Non-pigmented ciliary epithelial cell (primary cell): Measurements from ENCODE around the gene VWC2L.

Experiments used
- DNase-seq: peaks from one replicate; pipeline ENCODE4 v3.0.0-alpha.2; 2010; ENCODE audit warnings: low read depth

VWC2L gene

DNA sequence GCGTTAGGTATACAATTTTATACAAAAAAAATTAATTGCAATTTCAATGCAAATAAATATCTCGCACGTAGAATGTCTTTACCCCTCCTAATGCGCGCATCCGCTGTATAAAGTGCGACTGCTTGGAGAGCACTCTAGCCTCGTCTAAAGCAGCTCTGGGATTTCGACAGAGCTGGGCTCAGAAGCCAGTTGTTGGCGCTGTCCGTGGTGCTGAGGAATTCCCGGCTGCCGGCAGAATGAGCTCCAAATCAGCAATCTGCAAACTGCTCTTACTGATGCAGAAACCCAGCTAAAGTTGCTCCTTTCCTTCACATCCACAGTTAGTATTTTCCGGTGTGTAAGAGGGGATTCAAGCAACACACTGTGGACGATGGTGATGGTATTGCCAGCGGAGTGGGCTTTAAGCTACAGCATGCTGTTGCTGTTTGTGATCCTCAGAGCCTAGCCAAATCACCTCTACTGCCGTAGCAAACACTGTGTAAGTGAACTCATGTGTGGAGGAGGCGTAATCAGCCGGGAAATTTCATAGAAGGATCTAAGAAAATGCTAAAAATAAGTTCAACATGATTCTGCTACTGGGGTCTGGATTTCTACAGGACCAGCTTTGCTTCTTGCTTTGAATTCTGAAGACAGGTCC is at the start of gene VWC2L:
Gene VWC2L (plus strand): TSS at position 137 of the 637 bp plus-strand sequence. CDS start 3,140 bp downstream, outside the sequence.
- DNase-seq, result peak; percentile 47

DNA sequence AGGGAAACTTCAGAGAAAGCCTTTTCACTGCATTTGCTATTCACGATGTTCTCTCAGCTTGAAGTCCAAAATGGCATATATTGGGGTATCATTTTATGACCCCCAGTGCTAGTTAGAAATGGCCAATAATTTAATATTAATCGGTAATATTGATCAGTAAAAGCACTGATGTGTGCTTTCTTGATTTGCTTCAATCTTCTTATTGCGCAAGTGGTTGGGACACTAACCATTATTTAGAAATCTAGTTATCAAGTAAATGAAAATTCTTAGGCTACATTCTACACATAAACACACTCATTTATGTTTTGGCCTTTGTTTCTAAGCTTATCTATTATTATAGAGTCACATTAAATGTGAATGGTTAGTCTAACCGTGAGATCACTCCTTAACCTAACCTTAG is 49.7 kb upstream of the VWC2L start:
- DNase-seq, result no peak

DNA sequence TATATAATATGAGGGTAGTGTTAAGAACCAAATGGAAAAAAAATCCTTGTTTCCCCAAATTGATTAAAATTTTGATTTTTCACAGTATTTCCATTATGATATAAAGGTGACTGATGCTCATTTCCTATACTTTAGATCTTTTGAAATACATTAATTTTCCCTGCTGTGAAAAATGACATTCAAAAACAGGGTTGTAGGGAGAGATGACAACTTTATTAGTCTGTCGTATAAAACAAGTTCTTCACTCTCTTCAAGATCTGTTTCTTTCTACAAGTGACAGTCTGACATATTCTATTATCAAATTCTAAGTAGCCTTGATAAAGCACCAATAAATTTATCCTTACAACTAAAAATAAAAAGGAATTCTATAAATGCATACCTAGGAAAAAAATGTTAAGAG is 45.3 kb upstream of the VWC2L start:
- no peak for DNase-seq

DNA sequence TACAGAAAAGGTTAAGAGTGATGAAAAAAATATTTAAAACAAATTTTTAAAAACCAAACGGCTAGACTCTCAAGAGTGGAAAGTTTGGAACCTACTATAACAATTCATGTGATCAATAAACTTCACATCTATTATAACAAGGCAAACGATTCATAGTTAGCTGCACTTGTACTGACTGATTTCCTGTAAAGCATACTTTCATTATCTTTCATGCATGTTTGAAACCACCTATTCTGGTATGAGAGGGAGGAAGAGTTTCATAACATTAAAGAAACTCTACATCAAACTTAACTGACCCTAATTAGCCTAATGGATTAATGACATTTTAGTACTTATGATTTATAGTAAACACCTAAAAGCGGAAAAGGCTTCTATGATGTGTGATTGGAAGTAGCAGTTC is 43.7 kb upstream of the VWC2L start:
- no peak for DNase-seq

DNA sequence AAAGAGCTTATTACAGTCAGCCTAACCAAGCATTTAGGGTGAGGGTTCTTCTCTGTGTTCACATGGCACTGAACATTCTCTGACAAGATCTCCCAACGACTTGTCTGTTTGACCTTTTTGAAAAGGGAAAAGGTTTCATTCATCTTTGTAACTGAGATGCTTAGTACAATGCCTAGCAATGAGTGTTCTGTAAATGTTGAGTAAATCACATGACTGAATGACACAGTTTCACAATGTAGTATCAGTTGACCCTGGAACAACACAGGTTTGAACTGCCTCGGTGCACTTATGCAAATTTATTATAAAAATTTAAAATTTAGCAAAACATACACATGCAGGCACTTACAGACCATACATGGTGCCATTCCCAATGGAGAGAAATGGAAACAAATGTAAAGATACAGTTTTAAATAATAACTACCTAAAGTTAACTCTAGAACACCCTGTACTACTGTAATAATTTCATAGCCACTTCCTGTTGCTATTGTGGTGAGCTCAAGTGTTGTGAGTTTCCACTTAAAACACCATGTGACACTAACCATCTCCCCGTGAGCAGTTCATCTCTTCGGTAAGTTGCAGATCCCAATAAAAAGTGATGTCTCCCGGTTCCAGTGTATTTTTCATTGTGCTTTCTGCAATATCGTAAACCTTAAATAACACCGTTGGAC is 34.1 kb upstream of the VWC2L start:
- no peak for DNase-seq

DNA sequence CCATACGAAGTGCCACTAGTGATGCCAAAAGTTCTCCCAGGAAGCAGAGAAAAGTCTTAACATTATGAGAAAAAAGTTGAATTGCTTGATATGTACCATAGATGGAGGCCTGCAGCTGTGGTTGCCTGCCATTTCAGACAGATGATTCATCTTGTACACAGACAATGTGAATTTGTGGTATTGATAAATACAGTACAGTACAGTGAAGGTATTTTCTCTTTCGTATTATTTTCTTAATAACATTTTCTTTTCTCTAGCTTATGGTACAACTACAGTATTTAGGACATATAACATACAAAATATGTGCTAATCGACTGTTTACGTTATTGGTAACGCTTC is 33.6 kb upstream of the VWC2L start:
- no peak for DNase-seq

DNA sequence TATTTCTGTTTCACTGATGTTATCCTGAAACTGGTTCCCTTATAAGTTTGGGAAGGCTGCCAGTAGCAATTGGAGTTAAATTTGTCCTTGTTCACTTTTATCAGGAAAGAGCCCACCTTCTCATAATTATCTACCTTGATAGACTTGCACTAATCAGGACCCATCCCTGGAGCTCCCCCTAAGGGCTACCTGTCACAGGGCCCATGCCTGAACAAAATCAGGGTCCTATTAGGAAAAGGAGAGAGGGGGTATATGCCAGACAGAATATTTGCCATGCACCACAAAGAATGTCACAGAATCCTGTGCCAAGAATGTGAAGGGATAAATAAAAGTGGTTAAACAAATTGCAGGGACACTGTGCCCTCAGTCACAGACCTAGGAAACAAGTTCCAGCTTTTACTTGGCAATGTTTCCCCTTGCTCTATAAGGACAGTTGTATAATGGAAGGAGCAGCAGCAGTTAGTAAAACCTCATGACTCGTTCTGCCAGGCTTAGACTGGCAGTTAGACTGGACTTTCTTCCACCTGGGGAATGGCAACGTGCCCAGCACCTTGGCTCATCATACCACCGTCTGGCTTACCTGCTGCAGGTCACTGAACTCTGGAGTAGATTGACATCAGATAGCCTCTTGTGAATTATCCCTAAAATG is 32.3 kb upstream of the VWC2L start:
- DNase-seq, result no peak

DNA sequence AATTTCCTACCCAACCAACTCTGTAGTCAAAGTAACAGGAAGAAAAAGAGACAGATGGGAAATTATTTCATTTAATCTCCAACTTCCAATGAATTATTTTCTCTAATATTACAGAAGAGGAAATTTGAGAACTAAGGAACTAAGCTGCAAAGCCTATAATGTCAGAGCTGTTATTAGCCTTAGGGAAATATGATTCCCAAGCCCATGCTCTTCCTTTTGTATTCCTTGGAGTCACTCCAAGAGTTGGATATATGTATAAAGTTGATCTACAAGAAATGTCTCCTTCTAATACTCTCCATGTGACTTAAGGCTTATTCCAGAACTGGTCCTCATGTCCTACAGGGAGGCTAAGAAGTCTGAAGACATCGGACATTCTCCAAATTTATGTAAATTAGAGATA is 31.6 kb upstream of the VWC2L start:
- no peak for DNase-seq

DNA sequence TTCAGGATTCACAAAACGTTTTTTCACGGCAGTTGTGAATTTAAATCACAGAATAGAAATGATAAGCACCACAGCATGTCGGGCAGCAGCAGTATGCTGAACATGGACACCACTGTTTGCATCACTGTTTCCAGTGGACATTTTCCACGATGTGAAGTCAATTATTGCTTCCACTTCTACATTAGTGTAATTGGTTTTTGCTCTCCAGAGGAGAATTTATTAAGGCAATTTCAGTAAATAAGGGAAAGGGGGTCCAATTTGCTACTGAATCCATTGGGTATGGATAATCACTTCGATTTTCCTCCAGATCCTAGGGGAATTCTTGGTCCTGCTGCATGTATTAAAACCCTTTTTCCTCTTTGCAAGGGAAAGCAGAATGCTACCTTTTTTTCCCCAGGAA is 30.2 kb upstream of the VWC2L start:
- no peak for DNase-seq

DNA sequence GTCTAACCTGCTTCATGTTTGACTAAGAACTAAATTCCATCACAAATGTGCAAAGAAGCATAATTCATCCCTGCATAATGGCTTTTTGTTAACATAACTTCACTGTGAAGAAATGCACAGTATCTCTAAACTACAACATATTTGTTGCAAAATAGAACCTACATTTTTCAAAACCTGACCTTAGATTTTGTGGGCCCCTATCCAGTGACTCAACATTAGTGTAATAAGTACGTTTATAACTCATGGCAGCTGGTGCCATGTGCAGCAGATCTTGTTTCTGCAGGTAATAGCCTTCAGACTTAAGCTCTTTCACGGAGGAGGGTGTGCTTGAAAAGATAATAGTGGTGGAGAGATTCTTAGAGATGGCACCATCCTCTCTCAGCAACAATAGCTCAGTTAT is 28.6 kb upstream of the VWC2L start:
- DNase-seq, result no peak

DNA sequence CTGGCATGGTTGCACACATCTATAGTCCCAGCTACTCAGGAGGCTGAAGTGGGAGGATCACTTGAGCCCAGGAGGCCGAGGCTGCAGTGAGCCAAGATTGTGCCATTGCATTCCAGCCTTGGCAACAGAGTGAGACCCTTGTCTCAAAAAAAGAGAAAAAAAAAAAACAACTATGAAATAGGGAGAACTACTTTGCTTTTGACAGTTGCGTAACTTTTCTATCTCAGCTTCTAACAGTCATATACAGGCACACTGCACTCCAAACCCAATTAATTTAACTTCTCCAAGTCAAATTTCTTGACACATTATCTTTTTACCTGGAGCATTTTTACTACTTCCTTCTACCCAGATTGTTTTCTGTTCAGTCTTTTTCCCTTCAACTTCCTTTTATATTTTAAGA is 24.1 kb upstream of the VWC2L start:
- no peak for DNase-seq

DNA sequence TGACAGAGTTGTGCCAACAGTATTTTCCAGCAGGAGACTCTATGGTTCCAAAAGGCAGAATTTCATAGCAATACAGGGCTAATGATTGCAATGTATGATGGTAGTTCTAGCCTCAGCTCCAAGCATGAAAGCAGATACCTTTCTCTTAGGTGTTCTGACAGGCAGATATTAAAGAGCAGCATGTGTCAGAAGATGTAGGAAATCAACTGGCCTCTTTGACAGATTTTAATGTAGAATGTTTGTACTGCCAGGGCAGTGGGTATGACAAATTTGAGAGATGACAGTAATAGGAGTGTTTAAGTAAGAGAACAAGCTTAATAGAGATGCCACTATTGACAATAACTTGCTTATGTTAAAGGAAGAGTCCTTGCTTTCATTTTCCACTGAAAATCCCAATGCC is 21.5 kb upstream of the VWC2L start:
- no peak for DNase-seq

DNA sequence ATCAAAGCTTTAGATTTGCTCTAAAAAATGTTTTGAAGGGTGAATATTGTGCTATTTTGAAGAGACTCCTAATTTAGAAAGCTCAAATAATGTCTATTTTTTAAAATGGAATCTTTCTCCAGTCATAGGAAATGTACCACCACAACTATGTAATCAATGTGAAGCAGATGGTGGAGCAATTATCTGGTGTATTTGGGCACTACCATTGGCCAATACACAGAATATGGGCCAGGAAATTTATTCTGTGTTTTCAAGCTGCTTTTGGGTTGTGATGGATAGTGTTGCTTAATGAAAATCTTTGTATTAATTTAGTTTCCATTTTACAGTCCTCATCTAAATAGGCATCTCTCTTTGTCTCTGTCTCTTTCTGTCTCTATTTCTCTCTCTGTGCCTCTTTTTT is 17.1 kb upstream of the VWC2L start:
- no peak for DNase-seq

DNA sequence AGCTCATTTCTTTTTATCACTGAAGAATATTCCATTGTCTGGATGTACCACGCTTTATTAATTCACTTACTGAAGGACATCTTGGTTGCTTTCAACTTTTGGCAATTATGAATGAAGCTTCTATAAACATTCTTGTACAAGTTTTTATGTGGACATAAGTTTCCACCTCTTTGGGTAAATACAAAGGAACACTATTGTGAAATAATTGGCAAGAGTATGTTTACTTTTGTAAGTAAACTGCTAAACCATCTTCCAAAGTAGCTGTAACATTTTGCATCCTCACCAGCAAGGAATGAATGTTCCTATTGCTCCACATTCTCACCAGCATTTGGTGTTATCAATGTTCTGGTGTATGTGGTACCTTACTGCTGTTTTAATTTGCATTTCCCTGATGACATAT is 15.8 kb upstream of the VWC2L start:
- no peak for DNase-seq

DNA sequence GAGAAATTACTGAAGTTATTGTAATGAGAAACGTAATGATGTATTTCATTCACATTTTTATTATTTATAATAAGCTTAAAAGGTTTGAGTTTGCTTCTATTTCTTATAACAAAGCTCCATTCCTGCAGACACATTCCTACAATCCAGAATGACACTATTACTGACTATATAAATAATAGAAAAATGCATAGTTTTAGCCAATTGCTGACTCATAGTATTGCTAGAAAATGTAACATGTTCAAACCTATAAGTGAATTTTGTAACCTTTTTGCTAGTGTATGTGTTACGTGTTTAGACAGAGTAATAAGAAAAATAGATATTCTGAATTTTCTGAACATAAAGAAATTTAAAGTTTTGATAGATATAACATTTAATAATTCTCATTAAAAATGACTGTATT is 9.3 kb upstream of the VWC2L start:
- DNase-seq, result no peak

DNA sequence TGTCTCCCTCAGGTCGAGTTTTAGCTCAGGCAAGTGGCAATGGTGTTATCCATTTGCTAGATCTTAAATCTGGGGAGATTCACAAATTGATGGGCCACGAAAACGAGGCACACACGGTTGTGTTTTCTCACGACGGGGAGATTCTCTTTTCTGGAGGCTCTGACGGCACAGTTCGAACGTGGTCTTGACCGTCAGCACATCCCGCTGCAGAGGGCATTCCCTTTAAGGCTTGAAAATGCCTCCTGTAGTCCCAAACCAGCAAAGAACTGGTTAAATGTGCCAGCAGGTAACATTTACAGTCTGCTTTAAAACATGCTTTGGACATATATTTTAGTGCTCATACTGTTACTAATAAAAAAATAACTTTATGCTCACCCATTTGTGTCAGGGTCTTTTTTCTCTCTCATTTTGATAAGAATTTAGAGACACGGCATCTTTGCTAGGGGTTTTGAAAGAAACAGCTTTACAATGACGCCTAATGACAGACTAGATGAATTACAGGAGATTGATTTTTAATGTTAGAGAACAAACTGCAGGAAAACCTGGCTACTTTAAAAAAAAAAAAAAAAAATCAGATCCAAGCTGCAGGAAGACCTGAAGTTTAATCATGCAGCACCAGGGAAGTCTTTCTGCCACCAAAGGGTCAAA is 602 bp upstream of the VWC2L start:
- DNase-seq, result no peak

DNA sequence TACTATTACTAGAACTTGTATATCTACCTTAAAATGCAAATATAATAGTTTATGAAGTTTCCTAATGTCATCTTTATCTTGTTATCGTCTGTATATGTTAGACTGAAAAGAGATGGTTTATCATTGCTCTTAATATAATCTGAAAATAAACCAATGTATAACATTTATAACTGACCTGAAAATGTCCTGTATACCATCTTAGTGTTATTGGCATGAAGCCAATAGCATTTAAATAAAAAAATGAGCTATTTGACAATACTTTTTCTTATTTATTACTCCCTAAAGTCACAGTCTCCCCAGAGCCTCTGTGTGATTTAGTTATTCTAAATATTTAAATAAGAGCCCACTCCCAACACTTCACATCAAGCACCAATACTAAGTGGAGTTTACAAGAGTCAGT is 1.8 kb downstream of the VWC2L start:
- DNase-seq, result no peak

DNA sequence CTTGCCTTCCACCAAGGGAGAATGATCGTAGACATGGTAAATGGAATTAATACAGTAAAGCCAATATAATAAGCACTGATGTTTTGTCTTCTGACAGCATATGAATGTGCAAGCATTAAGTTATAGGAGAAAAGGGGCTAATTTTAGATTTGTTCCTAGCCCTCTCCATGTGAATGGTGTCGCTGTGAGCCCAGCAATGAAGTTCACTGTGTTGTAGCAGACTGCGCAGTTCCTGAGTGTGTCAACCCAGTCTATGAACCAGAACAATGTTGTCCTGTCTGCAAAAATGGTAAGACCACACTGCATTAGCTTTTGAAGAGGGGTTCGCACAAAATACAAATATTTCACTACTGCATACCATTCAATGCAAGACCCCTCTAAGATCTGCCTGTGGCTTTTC is 25.6 kb downstream of the VWC2L start:
- no peak for DNase-seq

DNA sequence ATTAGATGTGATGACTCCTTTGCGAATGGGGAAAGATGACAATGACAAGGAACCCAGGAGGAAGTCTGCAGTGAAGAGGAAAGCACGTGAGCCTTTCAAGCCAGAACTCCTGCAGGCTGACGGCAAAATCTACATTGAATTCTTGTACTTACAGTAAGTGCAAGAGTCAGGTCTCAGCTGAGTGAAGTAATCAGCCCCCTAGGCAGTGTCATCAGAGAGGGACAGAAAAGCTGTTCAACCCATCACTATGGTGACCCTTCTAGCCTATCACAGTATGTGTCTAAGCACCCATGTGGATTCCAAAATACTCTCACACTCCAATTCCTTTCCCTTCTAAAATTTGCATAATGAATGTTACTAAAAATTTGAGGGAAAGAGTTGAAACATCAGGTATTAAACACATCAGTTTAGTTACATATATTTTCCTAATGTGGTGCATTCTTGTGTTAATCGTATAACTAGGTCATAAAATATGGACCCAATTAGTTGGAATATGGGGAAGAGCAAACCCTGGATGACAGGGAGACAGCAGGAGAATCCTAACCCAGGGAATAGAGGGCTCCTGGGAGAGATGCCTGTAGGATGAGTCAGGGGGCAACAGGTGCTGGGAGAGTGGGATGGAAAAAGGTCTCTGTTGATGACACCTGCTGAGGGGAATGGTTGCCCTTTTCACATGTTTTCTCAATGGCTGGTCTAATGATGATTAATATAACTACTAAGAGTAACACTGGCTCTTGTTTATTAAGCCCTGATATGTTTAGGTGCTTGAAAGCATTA is 39.5 kb downstream of the VWC2L start:
- no peak for DNase-seq

DNA sequence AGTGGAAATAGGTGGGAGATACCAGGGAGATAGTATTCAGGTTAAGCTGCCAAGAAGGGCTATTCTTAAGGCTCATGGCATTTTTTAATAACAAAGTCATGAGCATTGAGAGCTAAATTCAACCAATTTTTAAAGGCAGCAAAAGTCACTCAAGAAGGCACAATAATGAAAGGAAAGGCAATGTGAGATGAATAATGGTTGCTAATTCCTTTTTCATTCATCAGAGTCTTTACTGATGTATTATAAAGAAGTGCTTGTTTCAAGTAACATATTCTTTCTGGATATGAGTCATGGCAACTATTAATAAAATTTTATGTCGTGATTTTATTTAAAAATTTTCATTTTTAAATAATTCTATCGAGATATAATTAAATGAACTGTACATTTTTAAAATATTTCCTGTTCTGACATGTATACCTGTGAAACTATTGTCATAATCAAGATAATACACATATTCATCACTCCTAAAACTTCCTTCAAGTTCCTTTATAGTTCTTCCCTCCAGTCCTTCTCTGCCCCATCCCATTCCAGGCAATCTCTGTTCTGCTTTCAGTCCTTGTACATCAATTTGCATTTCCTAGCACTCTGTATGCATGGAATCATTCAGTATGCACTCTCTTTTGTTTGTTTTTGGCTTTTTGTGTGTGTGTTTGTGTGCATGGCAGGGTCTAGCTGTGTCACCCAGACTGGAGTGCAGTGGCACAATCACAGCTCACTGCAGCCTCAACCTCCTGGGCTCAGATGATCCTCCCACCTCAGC is 40.8 kb downstream of the VWC2L start:
- DNase-seq, result no peak

DNA sequence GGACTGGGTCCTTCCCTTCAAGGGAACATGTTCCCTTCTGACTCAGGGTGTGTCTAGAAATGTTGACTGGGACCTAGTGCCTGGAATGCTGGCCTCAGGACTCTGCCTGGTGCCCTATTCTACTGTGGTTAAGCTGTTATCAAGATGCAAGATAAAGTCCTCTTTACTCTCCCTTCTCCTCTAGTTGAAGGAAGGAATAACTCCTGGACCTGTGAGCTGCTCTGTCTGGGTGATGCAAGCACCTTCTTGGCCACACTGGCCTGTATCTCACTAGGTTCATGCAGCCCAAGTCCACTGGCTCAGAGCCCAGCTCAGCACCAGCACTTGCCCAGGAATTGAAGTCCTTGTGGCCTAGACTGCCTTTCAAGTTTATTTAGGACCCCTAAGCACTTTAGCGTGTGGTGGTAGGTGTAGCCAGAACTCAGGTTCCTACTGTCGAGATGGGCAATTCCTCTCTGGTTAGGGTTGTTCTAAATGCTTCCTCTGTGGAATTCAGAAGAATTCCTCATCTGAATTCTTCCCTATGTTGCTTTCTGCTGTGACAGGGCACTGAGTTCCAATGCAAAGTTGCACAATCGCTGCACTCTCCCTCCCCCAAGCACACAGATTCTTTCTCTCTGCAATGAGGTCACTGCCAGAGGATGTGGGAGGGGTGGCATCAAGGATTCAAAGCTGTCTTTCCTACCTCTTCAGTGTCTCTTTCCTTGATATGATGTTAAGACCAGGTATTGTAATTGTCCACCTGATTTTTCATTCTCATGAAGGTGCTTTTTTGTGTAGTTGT is 54.7 kb downstream of the VWC2L start:
- peak; percentile 28 for DNase-seq
